22Rv1 (cell line): Measurements from ENCODE around the gene RPS6KC1.

ENCODE experiments used
- ZFX ChIP-seq: fragments of 450-650 bp; IDR thresholded peaks from 2 replicates; pipeline ENCODE4 v1.6.1; 2017; ENCODE audit warnings: antibody characterized with exemption, borderline replicate concordance
- TF ChIP-seq, protein P1 (sequence below): fragments of 450-650 bp; IDR thresholded peaks from 2 replicates; pipeline ENCODE4 v1.5.1; 2017; ENCODE audit warnings: mild to moderate bottlenecking

GRCh38 chr1:213286235-213286634 lies 235.2 kb downstream of the RPS6KC1 start:
- TF ChIP-seq, protein P1, sequence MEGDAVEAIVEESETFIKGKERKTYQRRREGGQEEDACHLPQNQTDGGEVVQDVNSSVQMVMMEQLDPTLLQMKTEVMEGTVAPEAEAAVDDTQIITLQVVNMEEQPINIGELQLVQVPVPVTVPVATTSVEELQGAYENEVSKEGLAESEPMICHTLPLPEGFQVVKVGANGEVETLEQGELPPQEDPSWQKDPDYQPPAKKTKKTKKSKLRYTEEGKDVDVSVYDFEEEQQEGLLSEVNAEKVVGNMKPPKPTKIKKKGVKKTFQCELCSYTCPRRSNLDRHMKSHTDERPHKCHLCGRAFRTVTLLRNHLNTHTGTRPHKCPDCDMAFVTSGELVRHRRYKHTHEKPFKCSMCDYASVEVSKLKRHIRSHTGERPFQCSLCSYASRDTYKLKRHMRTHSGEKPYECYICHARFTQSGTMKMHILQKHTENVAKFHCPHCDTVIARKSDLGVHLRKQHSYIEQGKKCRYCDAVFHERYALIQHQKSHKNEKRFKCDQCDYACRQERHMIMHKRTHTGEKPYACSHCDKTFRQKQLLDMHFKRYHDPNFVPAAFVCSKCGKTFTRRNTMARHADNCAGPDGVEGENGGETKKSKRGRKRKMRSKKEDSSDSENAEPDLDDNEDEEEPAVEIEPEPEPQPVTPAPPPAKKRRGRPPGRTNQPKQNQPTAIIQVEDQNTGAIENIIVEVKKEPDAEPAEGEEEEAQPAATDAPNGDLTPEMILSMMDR: peak; percentile 41
- TF ChIP-seq ZFX: no peak
